ENCODE measurements around the gene CLP1. TPM values are rescaled to one million over a fixed set of nuclear protein-coding genes. Genes with fewer than 3 reads are reported as not detected.

The CLP1 gene
- 19.6 and 21.0 TPM in 2 replicates for total RNA-seq (2014; rRNA removed; shearing (Covaris generic))
- polyA plus RNA-seq (2016; fragmentation: Nextera tagmentation; extraction: Ambion mirVana): 16.2 and 16.4 TPM in 2 replicates

DNA sequence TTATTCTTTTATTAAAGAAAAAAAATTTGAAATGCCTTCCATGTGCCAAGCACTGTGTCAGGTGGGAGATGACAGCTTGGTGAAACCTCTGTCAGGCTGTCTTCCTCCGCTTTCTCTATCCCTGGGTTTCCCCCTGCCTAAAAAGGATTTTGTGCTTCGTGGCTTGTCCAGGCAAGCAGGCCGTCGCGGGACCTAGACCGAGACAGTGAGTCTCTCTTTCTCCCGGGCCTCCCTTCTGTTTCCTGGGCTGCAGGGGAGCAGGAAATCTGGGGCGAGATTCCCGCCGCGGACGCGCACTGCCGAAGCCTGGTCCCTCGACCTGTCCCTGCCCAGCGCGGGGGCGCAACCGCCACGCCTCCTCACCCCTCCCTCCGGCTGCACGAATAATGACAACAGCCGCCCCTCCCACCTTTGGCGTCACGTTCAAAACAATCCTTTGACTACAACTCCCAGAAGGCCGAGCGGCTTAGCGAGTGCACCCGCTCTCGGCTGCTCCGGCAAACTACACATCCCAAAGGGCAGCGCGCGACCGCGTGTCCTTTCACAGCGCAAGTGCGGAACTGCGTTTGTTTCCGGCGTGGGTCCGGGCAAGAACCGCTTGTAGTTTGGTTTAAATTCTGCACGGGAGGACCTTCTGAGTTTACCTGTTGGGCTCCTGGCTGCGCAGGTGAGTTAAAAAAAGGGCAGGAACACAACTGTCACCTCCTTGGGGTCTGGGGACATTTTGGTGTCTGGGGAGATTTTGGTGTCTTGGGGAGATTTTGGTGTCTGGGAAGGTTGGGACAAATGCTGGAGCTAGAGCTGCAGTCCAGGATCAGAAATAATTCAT, at the start of gene CLP1:
TSS of gene CLP1 (plus strand) at position 569 of the 829 bp plus-strand sequence. CDS start 1,715 bp downstream, outside the sequence.
- H3F3A ChIP-seq (ENCODE audit: insufficient read depth): no peaks in the 10 kb centered on the region; the same call in 1 of the 2 replicates
- in situ Hi-C loops (cut with MboI): no loop called here

DNA sequence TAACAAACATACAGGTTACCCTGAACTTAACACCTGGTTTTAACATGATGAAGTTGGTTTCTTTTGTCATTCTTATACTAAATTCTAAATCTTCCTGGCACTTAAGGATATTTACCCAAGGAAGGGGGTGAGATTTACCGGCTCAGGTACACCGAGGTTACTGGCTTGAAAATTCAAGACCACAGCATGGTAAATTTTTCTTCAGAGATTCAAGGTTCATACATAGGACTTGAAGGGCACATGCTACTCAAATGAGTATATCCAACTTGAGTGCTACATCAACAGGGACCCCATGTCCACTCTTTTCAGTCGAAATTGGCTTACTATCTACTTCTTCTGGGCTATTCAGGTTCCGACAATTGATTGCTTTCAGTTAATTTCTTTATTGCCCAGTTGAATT, 47.4 kb upstream of the CLP1 start:
- no peaks in the 10 kb centered on the region for H3K9me2 ChIP-seq (ENCODE audit: insufficient read depth)
- no peaks in the 10 kb centered on the region for H3K27me3 ChIP-seq (replicated peaks; ENCODE audit: insufficient read depth)
- DNase-seq: no peak
- TF ChIP-seq EZH2phosphoT487 (IDR thresholded peaks at IDR 0.05; ENCODE audit: insufficient read depth, low read depth) (no peak), EZH2 (IDR thresholded peaks at IDR 0.05; ENCODE audit: insufficient read depth, poor library complexity, severe bottlenecking) (no peak)
- no peak overlapping the region for H3K9ac ChIP-seq
- no peak overlapping the region for H3K4me3 ChIP-seq
- H3K27ac ChIP-seq: no peak overlapping the region
- no peaks in the 10 kb centered on the region for H3K79me2 ChIP-seq (ENCODE audit: insufficient read depth)
- peaks cover 16% of the 10 kb centered on the region; the same call in 1 of the 2 replicates for H3K36me3 ChIP-seq (ENCODE audit: low read depth)
- no peaks in the 10 kb centered on the region for H4K20me1 ChIP-seq (ENCODE audit: insufficient read depth)
- in situ Hi-C loops (cut with MboI): no loop called here
- no peaks in the 10 kb centered on the region for H3K4me1 ChIP-seq (ENCODE audit: insufficient read depth)
- WGBS, 2 experiments (ENCODE audit: low coverage in 1 of 2, low lambda C conversion rate in 2 of 2, missing lambda C conversion rate in 2 of 2): 93 to 94% methylated on average over 4 of the region's 4 CpGs
- no peak overlapping the region for H3K4me2 ChIP-seq (ENCODE audit: unreplicated experiment)
- H2AFZ ChIP-seq: no peak overlapping the region
- no peaks in the 10 kb centered on the region for H3F3A ChIP-seq (ENCODE audit: insufficient read depth)
- no peaks in the 10 kb centered on the region for H3K9me3 ChIP-seq (ENCODE audit: low read depth)

More for the DNA sequence above, at the start of gene CLP1:
- Histone ChIP-seq H3K27me3 (replicated peaks; ENCODE audit: insufficient read depth) (no peaks in the 10 kb centered on the region), H4K20me1 (ENCODE audit: insufficient read depth) (no peaks in the 10 kb centered on the region), H3K9me2 (ENCODE audit: insufficient read depth) (no peaks in the 10 kb centered on the region), H3K4me1 (ENCODE audit: insufficient read depth) (no peaks in the 10 kb centered on the region), H3K4me2 (ENCODE audit: unreplicated experiment) (peak within 1 kb of the TSS; percentile 94), H3K9ac (peak within 1 kb of the TSS; percentile 88), H2AFZ (peak within 1 kb of the TSS; percentile 88), H3K4me3 (peak within 1 kb of the TSS; percentile 90), H3K9me3 (ENCODE audit: low read depth) (no peaks in the 10 kb centered on the region), H3K36me3 (ENCODE audit: low read depth) (peaks cover 18% of the 10 kb centered on the region; the same call in 1 of the 2 replicates), H3K79me2 (ENCODE audit: insufficient read depth) (peaks cover 46% of the 10 kb centered on the region), H3K27ac (peak within 1 kb of the TSS; percentile 80)
- WGBS, 2 experiments (ENCODE audit: low coverage in 1 of 2, low lambda C conversion rate in 2 of 2, missing lambda C conversion rate in 2 of 2): 1% methylated on average over 40 to 45 of the region's 45 CpGs
- TF ChIP-seq EZH2 (IDR thresholded peaks at IDR 0.05; ENCODE audit: insufficient read depth, poor library complexity, severe bottlenecking): no peak
- no peak for TF ChIP-seq EZH2phosphoT487 (IDR thresholded peaks at IDR 0.05; ENCODE audit: insufficient read depth, low read depth)
- peak; percentile 100 for DNase-seq

DNA sequence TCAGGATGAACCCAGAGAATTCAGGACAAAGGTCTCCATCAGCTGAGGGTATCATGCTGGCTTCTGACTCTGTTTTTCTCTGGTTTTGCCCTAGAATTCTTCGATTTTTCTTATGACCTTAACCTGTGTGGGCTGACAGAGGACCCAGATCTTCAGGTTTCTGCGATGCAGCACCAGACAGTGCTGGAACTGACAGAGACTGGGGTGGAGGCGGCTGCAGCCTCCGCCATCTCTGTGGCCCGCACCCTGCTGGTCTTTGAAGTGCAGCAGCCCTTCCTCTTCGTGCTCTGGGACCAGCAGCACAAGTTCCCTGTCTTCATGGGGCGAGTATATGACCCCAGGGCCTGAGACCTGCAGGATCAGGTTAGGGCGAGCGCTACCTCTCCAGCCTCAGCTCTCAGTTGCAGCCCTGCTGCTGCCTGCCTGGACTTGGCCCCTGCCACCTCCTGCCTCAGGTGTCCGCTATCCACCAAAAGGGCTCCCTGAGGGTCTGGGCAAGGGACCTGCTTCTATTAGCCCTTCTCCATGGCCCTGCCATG, 43.3 kb upstream of the CLP1 start:
- WGBS, 2 experiments (ENCODE audit: low coverage in 1 of 2, low lambda C conversion rate in 2 of 2, missing lambda C conversion rate in 2 of 2): 85 to 86% methylated on average over 10 of the region's 10 CpGs
- no peaks in the 10 kb centered on the region for H3K9me2 ChIP-seq (ENCODE audit: insufficient read depth)
- no peaks in the 10 kb centered on the region for H3K4me1 ChIP-seq (ENCODE audit: insufficient read depth)
- H4K20me1 ChIP-seq (ENCODE audit: insufficient read depth): no peaks in the 10 kb centered on the region
- no peaks in the 10 kb centered on the region for H3K9me3 ChIP-seq (ENCODE audit: low read depth)
- H3K27ac ChIP-seq: no peak overlapping the region
- H3F3A ChIP-seq (ENCODE audit: insufficient read depth): no peaks in the 10 kb centered on the region
- no peak overlapping the region for H3K4me2 ChIP-seq (ENCODE audit: unreplicated experiment)
- H3K36me3 ChIP-seq (ENCODE audit: low read depth): peaks cover 13% of the 10 kb centered on the region; the same call in 1 of the 2 replicates
- H3K27me3 ChIP-seq (replicated peaks; ENCODE audit: insufficient read depth): no peaks in the 10 kb centered on the region
- no peak for TF ChIP-seq EZH2 (IDR thresholded peaks at IDR 0.05; ENCODE audit: insufficient read depth, poor library complexity, severe bottlenecking)
- H3K4me3 ChIP-seq: no peak overlapping the region
- DNase-seq: no peak
- H2AFZ ChIP-seq: no peak overlapping the region
- no peaks in the 10 kb centered on the region for H3K79me2 ChIP-seq (ENCODE audit: insufficient read depth)
- in situ Hi-C loops (cut with MboI): no loop called here
- no peak overlapping the region for H3K9ac ChIP-seq

DNA sequence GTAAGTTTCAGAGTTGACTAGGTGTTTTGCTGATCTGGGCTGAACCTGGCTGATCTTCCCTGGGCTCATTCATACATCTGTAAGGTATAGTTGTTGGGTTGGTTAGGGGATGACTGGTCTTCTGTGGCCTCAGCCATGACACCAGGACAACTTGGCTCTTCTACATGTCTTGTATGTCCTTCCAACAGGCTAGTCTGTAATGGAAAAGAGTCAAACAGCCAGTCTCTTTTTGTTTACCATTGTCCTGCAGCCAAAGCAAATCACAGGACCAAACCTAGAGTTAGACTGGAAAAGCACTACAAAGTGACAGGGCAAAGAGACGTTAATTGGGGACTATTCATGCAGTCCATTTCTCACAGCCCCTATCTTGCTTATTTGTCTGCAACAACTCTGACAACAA, 42.3 kb upstream of the CLP1 start:
- H3K27ac ChIP-seq: no peak overlapping the region
- no peaks in the 10 kb centered on the region for H3F3A ChIP-seq (ENCODE audit: insufficient read depth)
- no peak overlapping the region for H3K9ac ChIP-seq
- TF ChIP-seq EZH2phosphoT487 (IDR thresholded peaks at IDR 0.05; ENCODE audit: insufficient read depth, low read depth) (no peak), EZH2 (IDR thresholded peaks at IDR 0.05; ENCODE audit: insufficient read depth, poor library complexity, severe bottlenecking) (no peak)
- H3K27me3 ChIP-seq (replicated peaks; ENCODE audit: insufficient read depth): no peaks in the 10 kb centered on the region
- no peaks in the 10 kb centered on the region for H3K4me1 ChIP-seq (ENCODE audit: insufficient read depth)
- no peak overlapping the region for H3K4me3 ChIP-seq
- H3K9me2 ChIP-seq (ENCODE audit: insufficient read depth): no peaks in the 10 kb centered on the region
- H4K20me1 ChIP-seq (ENCODE audit: insufficient read depth): no peaks in the 10 kb centered on the region
- H3K4me2 ChIP-seq (ENCODE audit: unreplicated experiment): no peak overlapping the region
- 62 to 72% methylated on average over 1 of the region's 1 CpG for WGBS, 2 experiments (ENCODE audit: low coverage in 1 of 2, low lambda C conversion rate in 2 of 2, missing lambda C conversion rate in 2 of 2)
- in situ Hi-C loops (cut with MboI): no loop called here
- peaks cover 5% of the 10 kb centered on the region; the same call in 1 of the 2 replicates for H3K36me3 ChIP-seq (ENCODE audit: low read depth)
- no peaks in the 10 kb centered on the region for H3K79me2 ChIP-seq (ENCODE audit: insufficient read depth)
- no peak overlapping the region for H2AFZ ChIP-seq
- DNase-seq: no peak
- H3K9me3 ChIP-seq (ENCODE audit: low read depth): no peaks in the 10 kb centered on the region
